ENCODE results near the gene WDR17.

WDR17 gene

GRCh38 chr4:176137631-176138030, 72.0 kb downstream of the WDR17 start:
- Histone ChIP-seq H3K79me2 (no peaks in the 10 kb centered on the region), H3K9me3 (ENCODE audit: control insufficient read depth, low read length) (no peaks in the 10 kb centered on the region), H3K4me2 (ENCODE audit: low read length) (no peak overlapping the region), H3K36me3 (ENCODE audit: control insufficient read depth, insufficient read depth, low read length) (no peaks in the 10 kb centered on the region), H2AFZ (no peak overlapping the region), H3K27me3 (ENCODE audit: control insufficient read depth, insufficient read depth, low read length) (no peaks in the 10 kb centered on the region), H3K4me1 (no peaks in the 10 kb centered on the region), H3K9ac (no peak overlapping the region), H3K27ac (no peak overlapping the region), H3K4me3 (ENCODE audit: low read depth, low read length) (no peak overlapping the region)
- TF ChIP-seq CTCF (IDR thresholded peaks at IDR 0.05) = no peak

GRCh38 chr4:176139518-176139917, 73.9 kb downstream of the WDR17 start:
- H3K27ac ChIP-seq = no peak overlapping the region
- H3K9me3 ChIP-seq (ENCODE audit: control insufficient read depth, low read length) = no peaks in the 10 kb centered on the region
- H3K4me3 ChIP-seq (ENCODE audit: low read depth, low read length) = no peak overlapping the region
- no peak overlapping the region for H3K4me2 ChIP-seq (ENCODE audit: low read length)
- no peaks in the 10 kb centered on the region for H3K4me1 ChIP-seq
- H3K79me2 ChIP-seq = no peaks in the 10 kb centered on the region
- no peaks in the 10 kb centered on the region for H3K36me3 ChIP-seq (ENCODE audit: control insufficient read depth, insufficient read depth, low read length)
- no peak for TF ChIP-seq CTCF (IDR thresholded peaks at IDR 0.05)
- no peak overlapping the region for H3K9ac ChIP-seq
- no peaks in the 10 kb centered on the region for H3K27me3 ChIP-seq (ENCODE audit: control insufficient read depth, insufficient read depth, low read length)
- no peak overlapping the region for H2AFZ ChIP-seq

GRCh38 chr4:176142253-176142652, 76.6 kb downstream of the WDR17 start:
- TF ChIP-seq CTCF (IDR thresholded peaks at IDR 0.05) = no peak
- no peak overlapping the region for H3K9ac ChIP-seq
- no peaks in the 10 kb centered on the region for H3K4me1 ChIP-seq
- H3K27me3 ChIP-seq (ENCODE audit: control insufficient read depth, insufficient read depth, low read length) = no peaks in the 10 kb centered on the region
- H3K9me3 ChIP-seq (ENCODE audit: control insufficient read depth, low read length) = no peaks in the 10 kb centered on the region
- no peak overlapping the region for H2AFZ ChIP-seq
- H3K4me2 ChIP-seq (ENCODE audit: low read length) = no peak overlapping the region
- H3K27ac ChIP-seq = no peak overlapping the region
- H3K36me3 ChIP-seq (ENCODE audit: control insufficient read depth, insufficient read depth, low read length) = no peaks in the 10 kb centered on the region
- no peak overlapping the region for H3K4me3 ChIP-seq (ENCODE audit: low read depth, low read length)
- no peaks in the 10 kb centered on the region for H3K79me2 ChIP-seq

GRCh38 chr4:176149680-176150355, 84.2 kb downstream of the WDR17 start:
- Histone ChIP-seq H3K27me3 (ENCODE audit: control insufficient read depth, insufficient read depth, low read length) (no peaks in the 10 kb centered on the region), H3K4me2 (ENCODE audit: low read length) (no peak overlapping the region), H3K4me1 (no peaks in the 10 kb centered on the region), H3K4me3 (ENCODE audit: low read depth, low read length) (no peak overlapping the region), H3K9me3 (ENCODE audit: control insufficient read depth, low read length) (no peaks in the 10 kb centered on the region), H2AFZ (no peak overlapping the region), H3K79me2 (no peaks in the 10 kb centered on the region), H3K27ac (no peak overlapping the region), H3K9ac (no peak overlapping the region), H3K36me3 (ENCODE audit: control insufficient read depth, insufficient read depth, low read length) (no peaks in the 10 kb centered on the region)
- no peak for TF ChIP-seq CTCF (IDR thresholded peaks at IDR 0.05)

- Histone ChIP-seq H3K4me3 (ENCODE audit: low read depth, low read length) (no peak overlapping the region), H3K27ac (no peak overlapping the region)
Measured at GRCh38 chr4:176150356-176150682, 84.7 kb downstream of the WDR17 start.

More at GRCh38 chr4:176150356-176150682, 84.7 kb downstream of the WDR17 start:
- H3K27me3 ChIP-seq (ENCODE audit: control insufficient read depth, insufficient read depth, low read length) = no peaks in the 10 kb centered on the region
- no peak overlapping the region for H3K9ac ChIP-seq
- no peaks in the 10 kb centered on the region for H3K9me3 ChIP-seq (ENCODE audit: control insufficient read depth, low read length)
- no peak overlapping the region for H2AFZ ChIP-seq
- H3K4me1 ChIP-seq = no peaks in the 10 kb centered on the region
- no peak for TF ChIP-seq CTCF (IDR thresholded peaks at IDR 0.05)
- H3K79me2 ChIP-seq = no peaks in the 10 kb centered on the region
- no peaks in the 10 kb centered on the region for H3K36me3 ChIP-seq (ENCODE audit: control insufficient read depth, insufficient read depth, low read length)
- no peak overlapping the region for H3K4me2 ChIP-seq (ENCODE audit: low read length)
